ENCODE results near the gene SMIM35. TPM values are rescaled to one million over a fixed set of nuclear protein-coding genes. Genes with fewer than 3 reads are reported as not detected.

Gene SMIM35
- polyA plus RNA-seq, 1 of the 3 experiments (the other 2 are of a cell fraction) = not detected

DNA sequence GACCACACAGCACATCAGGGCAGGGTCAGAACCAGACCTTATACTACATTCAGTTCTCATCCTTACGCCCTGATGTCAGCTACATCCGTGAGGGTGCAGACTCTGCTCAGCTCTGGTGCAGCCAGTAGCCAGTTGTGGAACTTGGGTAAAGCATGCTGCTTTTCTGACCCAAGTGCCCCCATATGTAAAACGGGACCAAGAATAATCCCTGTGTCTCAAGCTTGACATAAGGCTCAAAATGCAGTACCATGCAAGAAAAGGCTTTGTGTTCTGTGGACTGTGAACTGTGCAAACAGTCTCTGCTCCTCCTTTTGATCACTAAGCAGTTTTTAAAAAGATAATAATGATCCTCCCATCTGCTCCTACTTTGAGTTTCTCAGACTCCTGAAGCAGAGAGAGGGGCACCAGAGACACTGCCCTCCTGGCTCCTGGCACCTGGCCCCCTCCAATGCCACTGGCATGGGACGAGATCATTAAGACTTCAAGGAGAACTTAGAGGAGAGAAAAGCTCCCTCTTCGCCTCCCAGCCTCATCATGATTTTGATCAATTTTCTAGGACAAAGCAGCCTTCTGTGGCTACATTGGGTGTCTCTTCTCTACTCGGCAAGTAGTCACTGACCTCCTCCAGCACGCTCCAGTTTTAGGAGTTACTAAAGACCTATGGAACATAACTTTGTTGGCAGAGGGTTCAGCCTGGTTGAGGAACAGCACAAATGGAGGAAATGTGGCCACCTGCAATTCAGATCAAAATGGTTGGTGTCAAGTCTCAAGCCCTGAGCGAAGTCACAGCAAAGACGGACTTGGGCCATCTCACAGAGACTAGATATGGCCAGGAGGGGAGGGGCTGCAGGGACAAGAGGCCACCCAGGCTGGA, 76.7 kb downstream of the SMIM35 start:
- ChIA-PET CTCF (no interaction called here), POLR2A (no interaction called here)
- Histone ChIP-seq H3K4me3 (ENCODE audit: low read depth in 2 of 2, low read length in 1 of 2) (no peak overlapping the region), H3K36me3 (replicated peaks in 1 of 2; ENCODE audit: control insufficient read depth in 1 of 2, insufficient read depth in 2 of 2, low read length in 1 of 2) (no peaks in the 10 kb centered on the region), H3K9me2 (no peaks in the 10 kb centered on the region), H3K27ac (ENCODE audit: low read depth in 2 of 2, low read length in 1 of 2) (no peak overlapping the region), H3K9me3 (no peaks in the 10 kb centered on the region), H3K27me3 (ENCODE audit: insufficient read depth) (no peaks in the 10 kb centered on the region; the same call in 1 of the 2 replicates), H3K4me1 (ENCODE audit: control insufficient read depth in 1 of 2, insufficient read depth in 2 of 2, low read depth in 1 of 2, low read length in 1 of 2) (no peaks in the 10 kb centered on the region), H3K79me2 (ENCODE audit: insufficient read depth) (no peaks in the 10 kb centered on the region), H2AFZ (ENCODE audit: low read depth) (no peak overlapping the region), H3K4me2 (no peak overlapping the region), H4K20me1 (ENCODE audit: insufficient read depth) (no peaks in the 10 kb centered on the region), H3K9ac (no peak overlapping the region), H3F3A (replicated peaks; ENCODE audit: insufficient read depth) (no peaks in the 10 kb centered on the region)
- no peak for DNase-seq
- WGBS (ENCODE audit: low lambda C conversion rate) = 31% methylated on average over 9 of the region's 9 CpGs
- TF ChIP-seq YY1 (IDR thresholded peaks at IDR 0.05; ENCODE audit: low read depth) (no peak), EP300 (IDR thresholded peaks at IDR 0.05; ENCODE audit: borderline replicate concordance in 1 of 2, low read depth in 1 of 2, low read length in 1 of 2) (no peak), ELF1 (IDR thresholded peaks at IDR 0.05) (no peak), TEAD4 (IDR thresholded peaks at IDR 0.05; ENCODE audit: borderline replicate concordance, insufficient read depth) (no peak)
- TF ChIP-seq, protein P1, sequence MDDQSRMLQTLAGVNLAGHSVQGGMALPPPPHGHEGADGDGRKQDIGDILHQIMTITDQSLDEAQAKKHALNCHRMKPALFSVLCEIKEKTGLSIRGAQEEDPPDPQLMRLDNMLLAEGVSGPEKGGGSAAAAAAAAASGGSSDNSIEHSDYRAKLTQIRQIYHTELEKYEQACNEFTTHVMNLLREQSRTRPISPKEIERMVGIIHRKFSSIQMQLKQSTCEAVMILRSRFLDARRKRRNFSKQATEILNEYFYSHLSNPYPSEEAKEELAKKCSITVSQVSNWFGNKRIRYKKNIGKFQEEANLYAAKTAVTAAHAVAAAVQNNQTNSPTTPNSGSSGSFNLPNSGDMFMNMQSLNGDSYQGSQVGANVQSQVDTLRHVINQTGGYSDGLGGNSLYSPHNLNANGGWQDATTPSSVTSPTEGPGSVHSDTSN (IDR thresholded peaks at IDR 0.05) = no peak

DNA sequence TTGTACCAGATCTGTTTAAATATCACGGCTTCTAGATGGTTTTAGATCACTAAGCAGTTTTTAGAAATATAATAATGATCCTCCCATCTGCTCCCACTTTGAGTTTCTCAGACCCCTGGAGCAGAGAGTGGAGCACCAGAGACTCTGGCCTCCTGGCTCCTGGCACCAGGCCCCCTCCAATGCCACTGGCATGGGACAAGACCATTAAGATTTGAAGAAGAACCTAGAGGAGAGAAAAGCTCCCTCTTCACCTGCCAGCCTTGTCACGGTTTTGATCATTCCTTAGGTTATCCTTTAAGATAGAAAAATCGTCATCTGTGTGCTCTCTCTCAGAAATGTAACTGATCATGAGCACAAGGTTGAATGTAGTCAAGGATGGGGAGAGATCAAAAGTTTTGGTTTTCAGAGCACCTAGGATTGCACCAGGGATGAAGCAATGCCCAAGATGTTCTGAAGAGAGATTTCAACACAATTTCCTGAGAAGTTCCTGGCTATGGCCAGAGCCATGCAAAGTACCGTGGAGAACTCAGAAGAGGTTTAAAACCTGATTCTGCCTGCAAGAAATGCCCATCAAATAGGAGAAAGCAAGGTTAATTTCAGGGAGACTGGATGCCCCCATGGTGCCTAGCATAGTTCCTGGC, 78.4 kb downstream of the SMIM35 start:
- Histone ChIP-seq H3K9me3 (no peaks in the 10 kb centered on the region), H3K27me3 (ENCODE audit: insufficient read depth) (no peaks in the 10 kb centered on the region; the same call in 1 of the 2 replicates), H3K4me3 (ENCODE audit: low read depth in 2 of 2, low read length in 1 of 2) (no peak overlapping the region), H3K4me1 (ENCODE audit: control insufficient read depth in 1 of 2, insufficient read depth in 2 of 2, low read depth in 1 of 2, low read length in 1 of 2) (no peaks in the 10 kb centered on the region), H3K4me2 (no peak overlapping the region), H3K79me2 (ENCODE audit: insufficient read depth) (no peaks in the 10 kb centered on the region), H3K9me2 (no peaks in the 10 kb centered on the region), H4K20me1 (ENCODE audit: insufficient read depth) (no peaks in the 10 kb centered on the region), H3K27ac (ENCODE audit: low read depth in 2 of 2, low read length in 1 of 2) (no peak overlapping the region), H3F3A (replicated peaks; ENCODE audit: insufficient read depth) (no peaks in the 10 kb centered on the region), H3K36me3 (replicated peaks in 1 of 2; ENCODE audit: control insufficient read depth in 1 of 2, insufficient read depth in 2 of 2, low read length in 1 of 2) (no peaks in the 10 kb centered on the region), H3K9ac (no peak overlapping the region), H2AFZ (ENCODE audit: low read depth) (no peak overlapping the region)
- ChIA-PET CTCF (no interaction called here), POLR2A (no interaction called here)
- 22% methylated on average over 4 of the region's 4 CpGs for WGBS (ENCODE audit: low lambda C conversion rate)
- no peak for DNase-seq
- no peak for TF ChIP-seq MXI1 (IDR thresholded peaks at IDR 0.05; ENCODE audit: low read depth, low read length)
- no peak for TF ChIP-seq RCOR1 (IDR thresholded peaks at IDR 0.05; ENCODE audit: low read length)
- no peak for TF ChIP-seq ELF1 (IDR thresholded peaks at IDR 0.05)
- TF ChIP-seq, protein P2, sequence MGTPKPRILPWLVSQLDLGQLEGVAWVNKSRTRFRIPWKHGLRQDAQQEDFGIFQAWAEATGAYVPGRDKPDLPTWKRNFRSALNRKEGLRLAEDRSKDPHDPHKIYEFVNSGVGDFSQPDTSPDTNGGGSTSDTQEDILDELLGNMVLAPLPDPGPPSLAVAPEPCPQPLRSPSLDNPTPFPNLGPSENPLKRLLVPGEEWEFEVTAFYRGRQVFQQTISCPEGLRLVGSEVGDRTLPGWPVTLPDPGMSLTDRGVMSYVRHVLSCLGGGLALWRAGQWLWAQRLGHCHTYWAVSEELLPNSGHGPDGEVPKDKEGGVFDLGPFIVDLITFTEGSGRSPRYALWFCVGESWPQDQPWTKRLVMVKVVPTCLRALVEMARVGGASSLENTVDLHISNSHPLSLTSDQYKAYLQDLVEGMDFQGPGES (IDR thresholded peaks at IDR 0.05; ENCODE audit: low read depth, low read length) = no peak
- no peak for TF ChIP-seq EP300 (IDR thresholded peaks at IDR 0.05; ENCODE audit: borderline replicate concordance in 1 of 2, low read depth in 1 of 2, low read length in 1 of 2)
- TF ChIP-seq YY1 (IDR thresholded peaks at IDR 0.05; ENCODE audit: low read depth) = no peak
- no peak for TF ChIP-seq NFIC (IDR thresholded peaks at IDR 0.05; ENCODE audit: borderline replicate concordance)
- TF ChIP-seq, protein P3, sequence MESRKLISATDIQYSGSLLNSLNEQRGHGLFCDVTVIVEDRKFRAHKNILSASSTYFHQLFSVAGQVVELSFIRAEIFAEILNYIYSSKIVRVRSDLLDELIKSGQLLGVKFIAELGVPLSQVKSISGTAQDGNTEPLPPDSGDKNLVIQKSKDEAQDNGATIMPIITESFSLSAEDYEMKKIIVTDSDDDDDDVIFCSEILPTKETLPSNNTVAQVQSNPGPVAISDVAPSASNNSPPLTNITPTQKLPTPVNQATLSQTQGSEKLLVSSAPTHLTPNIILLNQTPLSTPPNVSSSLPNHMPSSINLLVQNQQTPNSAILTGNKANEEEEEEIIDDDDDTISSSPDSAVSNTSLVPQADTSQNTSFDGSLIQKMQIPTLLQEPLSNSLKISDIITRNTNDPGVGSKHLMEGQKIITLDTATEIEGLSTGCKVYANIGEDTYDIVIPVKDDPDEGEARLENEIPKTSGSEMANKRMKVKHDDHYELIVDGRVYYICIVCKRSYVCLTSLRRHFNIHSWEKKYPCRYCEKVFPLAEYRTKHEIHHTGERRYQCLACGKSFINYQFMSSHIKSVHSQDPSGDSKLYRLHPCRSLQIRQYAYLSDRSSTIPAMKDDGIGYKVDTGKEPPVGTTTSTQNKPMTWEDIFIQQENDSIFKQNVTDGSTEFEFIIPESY (IDR thresholded peaks at IDR 0.05; ENCODE audit: borderline replicate concordance, low read depth) = no peak
- TF ChIP-seq, protein P4, sequence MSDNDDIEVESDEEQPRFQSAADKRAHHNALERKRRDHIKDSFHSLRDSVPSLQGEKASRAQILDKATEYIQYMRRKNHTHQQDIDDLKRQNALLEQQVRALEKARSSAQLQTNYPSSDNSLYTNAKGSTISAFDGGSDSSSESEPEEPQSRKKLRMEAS (IDR thresholded peaks at IDR 0.05; ENCODE audit: low read depth) = no peak
- TF ChIP-seq, protein P5, sequence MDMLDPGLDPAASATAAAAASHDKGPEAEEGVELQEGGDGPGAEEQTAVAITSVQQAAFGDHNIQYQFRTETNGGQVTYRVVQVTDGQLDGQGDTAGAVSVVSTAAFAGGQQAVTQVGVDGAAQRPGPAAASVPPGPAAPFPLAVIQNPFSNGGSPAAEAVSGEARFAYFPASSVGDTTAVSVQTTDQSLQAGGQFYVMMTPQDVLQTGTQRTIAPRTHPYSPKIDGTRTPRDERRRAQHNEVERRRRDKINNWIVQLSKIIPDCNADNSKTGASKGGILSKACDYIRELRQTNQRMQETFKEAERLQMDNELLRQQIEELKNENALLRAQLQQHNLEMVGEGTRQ (IDR thresholded peaks at IDR 0.05; ENCODE audit: borderline replicate concordance, low read depth, low read length) = no peak
- no peak for TF ChIP-seq RAD21 (IDR thresholded peaks at IDR 0.05; ENCODE audit: low read length)
- TF ChIP-seq JUND (IDR thresholded peaks at IDR 0.05) = no peak
- TF ChIP-seq NRF1 (IDR thresholded peaks at IDR 0.05; ENCODE audit: low read depth, low read length) = no peak
- no peak for TF ChIP-seq FOXM1 (IDR thresholded peaks at IDR 0.05; ENCODE audit: low read depth)
- TF ChIP-seq GATA2 (CRISPR knock-in tag; IDR thresholded peaks at IDR 0.05) = no peak
- no peak for TF ChIP-seq TAF1 (IDR thresholded peaks at IDR 0.05; ENCODE audit: borderline replicate concordance, low read depth, low read length)
- no peak for TF ChIP-seq TEAD4 (IDR thresholded peaks at IDR 0.05; ENCODE audit: borderline replicate concordance, insufficient read depth)

All from SK-N-SH (cell line).